ENCODE measurements around the gene SKOR1.

SKOR1 gene

GRCh38 chr15:67832897-67833709 is 7.8 kb downstream of the SKOR1 start:
- DNase-seq (ENCODE audit: low read depth in 3 of 3): no peak

DNA sequence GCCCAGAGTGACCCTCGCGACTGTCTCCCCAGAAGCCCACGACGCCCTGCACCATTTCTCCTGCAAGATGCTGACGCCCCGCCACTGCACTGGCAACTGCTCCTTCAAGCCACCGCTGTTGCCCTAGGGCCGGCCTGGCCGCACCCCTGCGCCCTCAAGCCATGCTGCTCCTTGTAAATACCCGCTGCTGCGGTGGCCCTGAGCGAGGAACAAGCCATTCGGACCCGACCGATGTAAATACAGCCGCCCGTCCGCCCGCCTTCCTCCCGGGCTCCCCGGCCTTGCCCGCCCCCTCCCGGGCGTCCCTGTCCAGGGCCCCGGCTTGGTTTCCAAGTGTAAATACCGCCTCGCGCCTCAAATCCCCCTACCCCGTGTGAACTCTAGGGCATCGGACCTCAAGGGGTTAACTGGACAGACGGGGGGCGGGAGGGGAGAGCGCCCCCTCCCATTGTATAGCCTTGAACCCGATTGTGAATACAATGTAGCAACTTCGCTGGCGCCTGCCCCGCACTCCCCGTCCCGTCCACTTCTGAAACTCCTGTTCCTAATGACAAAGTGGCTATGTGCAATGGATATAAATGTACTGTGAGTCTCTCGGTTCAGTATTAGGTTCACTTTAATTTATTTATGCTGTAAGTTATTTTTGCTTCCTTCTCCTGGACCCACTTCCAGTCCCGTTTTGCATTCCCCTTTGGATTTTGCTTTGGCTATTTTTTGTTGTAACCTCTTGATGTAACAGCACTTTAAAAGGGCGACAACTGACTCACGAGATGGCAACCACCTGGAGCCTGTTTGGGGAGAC is 8.6 kb downstream of the SKOR1 start:
- no peak for DNase-seq (ENCODE audit: low read depth in 3 of 3)

GRCh38 chr15:67834581-67835296 is 9.4 kb downstream of the SKOR1 start:
- DNase-seq (ENCODE audit: low read depth in 3 of 3): no peak

GRCh38 chr15:67835297-67836133 is 10.2 kb downstream of the SKOR1 start:
- no peak for DNase-seq (ENCODE audit: low read depth in 3 of 3)

- DNase-seq (ENCODE audit: low read depth in 3 of 3): no peak
Measured at GRCh38 chr15:67836134-67836455, 10.8 kb downstream of the SKOR1 start.

- DNase-seq (ENCODE audit: low read depth in 3 of 3): no peak
Measured at GRCh38 chr15:67836477-67836876, 11.2 kb downstream of the SKOR1 start.

- no peak for DNase-seq (ENCODE audit: low read depth in 3 of 3)
Measured at GRCh38 chr15:67836955-67837354, 11.6 kb downstream of the SKOR1 start.

DNA sequence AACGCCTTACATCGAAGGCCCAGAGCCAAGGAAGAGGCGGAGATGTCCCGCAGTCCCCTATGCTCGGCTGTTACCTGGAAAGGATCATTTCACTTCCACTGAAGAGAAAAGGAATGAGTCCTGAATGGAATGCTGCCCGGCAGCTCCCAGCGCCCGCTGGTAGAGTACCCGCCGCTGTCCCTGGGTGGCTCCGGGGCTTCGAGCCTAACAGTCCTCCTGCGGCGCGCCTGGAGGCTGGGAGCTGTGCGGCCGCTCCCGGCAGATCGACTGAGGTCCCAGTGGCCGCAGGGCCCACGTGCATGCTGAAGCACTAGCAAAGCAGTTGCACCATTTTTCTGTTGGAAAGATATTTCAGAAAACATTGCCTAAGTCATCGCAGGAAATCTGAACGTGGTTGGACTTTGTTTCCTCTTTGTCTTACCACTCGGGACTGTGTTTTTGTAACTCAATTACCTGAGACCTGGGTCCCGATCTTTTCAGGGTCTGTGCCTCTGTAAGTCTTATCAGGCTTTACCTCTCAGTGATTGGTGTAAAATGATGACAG is 13.6 kb downstream of the SKOR1 start:
- DNase-seq (ENCODE audit: low read depth in 3 of 3): no peak

DNA sequence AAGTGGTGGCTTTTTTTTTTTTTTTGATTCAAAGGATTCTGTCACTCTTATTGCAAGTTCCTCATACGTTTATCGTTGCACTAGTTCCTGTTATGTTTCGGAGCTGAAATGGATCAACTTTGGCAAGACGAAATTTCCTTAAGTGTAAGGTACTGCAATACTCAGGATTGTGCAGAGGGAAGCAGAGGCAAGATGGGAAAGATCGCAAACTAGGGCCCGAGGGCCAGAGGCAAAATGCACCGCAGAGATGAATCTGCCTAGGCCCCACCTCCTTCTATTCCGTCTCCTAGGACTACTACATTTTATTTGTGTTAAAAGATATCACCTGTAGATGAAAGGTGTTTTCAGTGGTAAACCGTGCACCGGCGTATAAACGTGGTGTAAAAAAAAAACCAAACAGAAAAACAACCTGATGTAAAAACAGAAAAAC is 14.2 kb downstream of the SKOR1 start:
- no peak for DNase-seq (ENCODE audit: low read depth in 3 of 3)

DNA sequence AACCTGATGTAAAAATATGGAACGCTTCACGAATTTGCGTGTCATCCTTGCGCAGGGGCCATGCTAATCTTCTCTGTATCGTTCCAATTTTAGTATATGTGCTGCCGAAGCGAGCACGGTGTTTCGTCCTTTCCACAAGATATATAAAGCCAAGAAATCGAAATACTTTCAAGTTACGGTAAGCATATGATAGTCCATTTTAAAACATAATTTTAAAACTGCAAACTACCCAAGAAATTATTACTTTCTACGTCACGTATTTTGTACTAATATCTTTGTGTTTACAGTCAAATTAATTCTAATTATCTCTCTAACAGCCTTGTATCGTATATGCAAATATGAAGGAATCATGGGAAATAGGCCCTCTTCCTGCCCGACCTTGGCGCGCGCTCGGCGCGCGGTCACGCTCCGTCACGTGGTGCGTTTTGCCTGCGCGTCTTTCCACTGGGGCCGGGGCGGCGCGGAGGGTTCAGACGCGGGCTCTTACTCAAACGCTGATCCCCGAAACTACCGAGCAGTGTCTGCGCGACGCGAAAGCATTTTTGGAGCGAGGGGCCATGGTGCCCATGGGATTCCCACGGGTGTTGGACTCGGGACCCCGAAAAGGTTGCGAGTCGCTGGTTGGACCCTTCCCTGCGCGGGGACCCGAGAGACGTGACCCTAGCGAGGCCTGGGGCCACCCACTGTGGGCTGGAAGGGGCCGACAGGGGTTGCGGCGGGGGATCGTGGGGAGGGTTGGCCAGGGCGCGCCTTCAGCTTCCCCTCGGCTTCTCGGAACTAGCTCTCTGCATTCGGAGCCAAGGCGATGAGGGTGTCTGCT is 14.8 kb downstream of the SKOR1 start, which contains the start of gene RNU6-1:
RNU6-1 (minus strand) TSS at position 117 of the 820 bp plus-strand sequence.
- peak; percentile 89 to 95 (median 94) for DNase-seq (ENCODE audit: low read depth in 3 of 3)

DNA sequence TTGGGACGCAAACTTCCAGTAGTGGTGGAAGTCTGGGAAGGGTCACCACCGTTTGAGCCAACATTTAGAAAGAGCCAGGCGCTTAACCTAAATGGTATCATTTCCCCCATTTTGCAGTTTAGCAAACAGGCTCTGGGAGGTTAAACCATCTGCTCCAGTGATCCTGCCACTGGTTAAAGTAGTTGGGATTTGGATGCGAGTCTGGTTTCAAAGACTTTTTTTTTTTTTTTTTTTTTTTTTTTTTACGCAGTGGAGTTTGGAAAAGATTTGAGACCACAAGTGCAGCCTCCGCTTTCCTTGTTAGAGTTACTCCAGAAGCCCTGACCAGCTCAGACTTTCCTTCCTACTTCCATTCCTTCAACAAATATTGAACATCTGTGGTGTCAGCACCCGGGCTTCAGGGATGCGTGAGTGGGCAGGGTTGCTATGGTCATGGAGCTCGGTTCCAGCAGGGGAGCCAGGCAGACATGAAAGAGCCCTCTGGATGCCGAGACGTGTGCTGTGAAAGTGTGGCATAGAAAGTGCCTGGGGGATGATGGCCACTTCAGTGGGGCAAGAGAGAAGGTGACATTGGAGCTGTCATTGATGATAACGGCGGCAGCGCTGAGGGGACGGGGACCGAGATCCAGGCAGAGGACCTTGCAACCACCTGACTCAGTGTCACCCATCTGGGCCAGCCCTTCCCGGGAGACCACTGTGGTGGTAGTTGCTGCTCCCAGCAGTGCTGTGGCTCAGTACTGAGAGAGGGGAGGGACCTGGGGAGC is 15.6 kb downstream of the SKOR1 start:
- no peak for DNase-seq (ENCODE audit: low read depth in 3 of 3)

DNA sequence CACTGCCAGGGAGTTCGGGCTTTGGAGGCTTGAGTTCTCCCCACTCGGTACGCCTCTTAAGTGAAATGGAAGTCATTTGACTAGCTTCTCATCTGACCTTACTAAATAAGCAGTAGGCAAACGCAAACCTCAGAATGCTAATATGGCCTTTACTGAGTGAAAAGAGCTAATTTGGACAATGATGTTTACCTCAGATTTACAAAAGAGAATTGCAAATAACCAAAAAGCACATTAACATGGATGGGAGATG is 16.1 kb downstream of the SKOR1 start:
- DNase-seq (ENCODE audit: low read depth in 3 of 3): no peak

DNA sequence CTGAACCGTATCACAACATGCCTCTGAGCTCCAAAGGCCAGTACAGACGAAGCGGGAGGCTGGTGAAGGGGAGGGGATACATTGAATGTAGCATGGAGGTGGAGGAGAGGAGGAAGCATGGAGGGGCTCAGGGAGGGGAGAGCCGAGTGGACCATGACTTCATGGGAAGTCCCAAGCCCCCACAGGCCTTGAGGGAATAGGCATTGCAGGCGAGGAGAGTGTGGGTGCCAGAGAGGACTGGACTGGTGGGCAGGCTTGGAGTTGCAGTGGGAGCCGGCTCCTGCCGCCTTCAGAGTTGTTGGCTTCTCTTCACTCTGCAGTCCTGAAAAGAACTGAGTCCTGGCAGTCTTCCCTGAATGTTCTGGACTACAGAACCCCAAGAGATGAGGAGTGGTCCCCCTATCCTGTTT is 17.8 kb downstream of the SKOR1 start:
- no peak for DNase-seq (ENCODE audit: low read depth in 3 of 3)

GRCh38 chr15:67843571-67844387 is 18.5 kb downstream of the SKOR1 start:
- no peak for DNase-seq (ENCODE audit: low read depth in 3 of 3)

DNA sequence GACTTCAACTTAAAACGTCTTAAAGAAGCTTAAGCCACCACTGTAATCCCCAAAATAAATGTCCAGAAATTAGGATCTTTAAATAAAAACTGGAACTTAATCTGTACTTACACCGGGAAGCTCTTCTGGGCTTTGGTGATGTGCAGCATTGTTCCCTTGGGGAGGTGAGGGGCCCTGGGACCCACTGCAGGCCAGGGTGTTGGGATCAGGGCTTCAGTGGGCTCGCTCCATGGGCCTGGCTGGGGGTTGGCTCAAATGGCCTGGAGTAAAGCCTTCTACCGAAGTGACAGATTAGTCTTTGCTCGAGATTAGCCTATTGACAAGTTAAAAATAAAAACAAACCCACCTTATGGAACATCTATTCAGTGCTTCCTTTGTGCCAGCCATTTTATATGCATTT is 20.7 kb downstream of the SKOR1 start:
- DNase-seq (ENCODE audit: low read depth in 3 of 3): no peak

DNA sequence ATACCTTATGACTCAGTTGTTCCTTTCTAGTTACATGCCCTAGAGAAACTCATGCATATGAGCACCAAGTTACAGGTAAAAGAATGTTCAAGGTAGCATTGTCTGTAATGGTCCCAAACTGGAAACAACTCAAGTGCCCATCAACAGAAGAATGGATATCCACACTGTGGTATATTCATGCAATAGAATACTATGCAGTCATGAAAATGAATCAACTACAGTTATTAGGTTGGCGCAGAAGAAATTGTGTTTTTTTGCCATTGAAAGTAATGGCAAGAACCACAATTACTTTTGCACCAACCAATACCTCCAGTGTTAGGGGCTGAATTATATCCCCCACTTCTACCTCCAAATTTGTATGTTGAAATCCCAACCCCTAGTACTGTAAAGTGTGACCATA is 24.2 kb downstream of the SKOR1 start:
- no peak for DNase-seq (ENCODE audit: low read depth in 3 of 3)

- DNase-seq (ENCODE audit: low read depth in 3 of 3): no peak
Measured at GRCh38 chr15:67850336-67850735, 25.0 kb downstream of the SKOR1 start.

- DNase-seq (ENCODE audit: low read depth in 3 of 3): no peak
Measured at GRCh38 chr15:67850994-67851571, 25.8 kb downstream of the SKOR1 start.

- DNase-seq (ENCODE audit: low read depth in 3 of 3): no peak
Measured at GRCh38 chr15:67852418-67852817, 27.1 kb downstream of the SKOR1 start.
